HEK293T (cell line): ENCODE measurements around the gene DGKK.

Source experiments
- CTCF ChIA-PET: fragments of 350-600 bp; formaldehyde crosslinking; extraction: SDS; loops from one replicate; lab custom pipeline; 2021; ENCODE audit warnings: antibody characterized with exemption, inconsistent platforms; lab: Yijun Ruan, JAX
- POLR2A ChIA-PET: fragments of 350-600 bp; formaldehyde crosslinking; extraction: SDS; loops from one replicate; lab custom pipeline; 2020; ENCODE audit warnings: antibody characterized with exemption, inconsistent platforms; lab: Yijun Ruan, JAX
- DNase-seq: peaks from one replicate; pipeline ENCODE4 v3.0.0; 2012; ENCODE audit warnings: mixed read lengths; ENCODE audit errors: extremely low spot score
- ARNT ChIP-seq: fragments of 450-650 bp; IDR thresholded peaks from 2 replicates; pipeline ENCODE4 v1.6.1; 2017; ENCODE audit warnings: mild to moderate bottlenecking
- BHLHE40 ChIP-seq: fragments of 450-650 bp; IDR thresholded peaks from 2 replicates; pipeline ENCODE4 v1.6.1; 2016; ENCODE audit warnings: mild to moderate bottlenecking, moderate library complexity, borderline replicate concordance
- CTBP1 ChIP-seq: fragments of 450-650 bp; IDR thresholded peaks from 2 replicates; pipeline ENCODE4 v1.6.1; 2016; ENCODE audit warnings: borderline replicate concordance
- ELF4 ChIP-seq: fragments of 450-650 bp; IDR thresholded peaks from 2 replicates; pipeline ENCODE4 v1.6.1; 2017; ENCODE audit warnings: antibody characterized with exemption
- FOXA1 ChIP-seq: fragments of 450-650 bp; IDR thresholded peaks from 2 replicates; pipeline ENCODE4 v1.6.1; 2016; ENCODE audit warnings: mild to moderate bottlenecking
- FOXK2 ChIP-seq: fragments of 450-650 bp; IDR thresholded peaks from 2 replicates; pipeline ENCODE4 v1.6.1; 2016; ENCODE audit warnings: mild to moderate bottlenecking
- FOXM1 ChIP-seq: fragments of 450-650 bp; IDR thresholded peaks from 2 replicates; pipeline ENCODE4 v1.6.1; 2017; ENCODE audit warnings: mild to moderate bottlenecking, borderline replicate concordance
- HDGF ChIP-seq: fragments of 450-650 bp; IDR thresholded peaks from 2 replicates; pipeline ENCODE4 v1.6.1; 2017; ENCODE audit warnings: antibody characterized with exemption, borderline replicate concordance
- L3MBTL2 ChIP-seq: fragments of 450-650 bp; conservative IDR thresholded peaks from 2 replicates; pipeline ENCODE4 v1.6.1; 2016; ENCODE audit warnings: mild to moderate bottlenecking
- LEF1 ChIP-seq: fragments of 450-650 bp; IDR thresholded peaks from 2 replicates; pipeline ENCODE4 v1.6.1; 2017; ENCODE audit warnings: mild to moderate bottlenecking, borderline replicate concordance
- NFRKB ChIP-seq: fragments of 450-650 bp; IDR thresholded peaks from 2 replicates; pipeline ENCODE4 v1.6.1; 2016; ENCODE audit warnings: mild to moderate bottlenecking, moderate library complexity
- PKNOX1 ChIP-seq: fragments of 450-650 bp; IDR thresholded peaks from 2 replicates; pipeline ENCODE4 v1.6.1; 2016
- SP1 ChIP-seq: fragments of 450-650 bp; IDR thresholded peaks from 2 replicates; pipeline ENCODE4 v1.6.1; 2017
- SUZ12 ChIP-seq: fragments of 450-650 bp; IDR thresholded peaks from 2 replicates; pipeline ENCODE4 v1.6.1; 2016; ENCODE audit warnings: mild to moderate bottlenecking
- TARDBP ChIP-seq: fragments of 450-650 bp; IDR thresholded peaks from 2 replicates; pipeline ENCODE4 v1.6.1; 2016
- ZNF384 ChIP-seq: fragments of 450-650 bp; IDR thresholded peaks from 2 replicates; pipeline ENCODE4 v1.6.1; 2016

DGKK gene

GRCh38 chrX:50448565-50448964 is 22.1 kb downstream of the DGKK start:
- TF ChIP-seq FOXM1 (no peak), HDGF (no peak), ARNT (no peak), ELF4 (no peak), TARDBP (no peak), BHLHE40 (no peak), LEF1 (no peak), L3MBTL2 (no peak), ZNF384 (no peak), FOXA1 (no peak), FOXK2 (no peak), CTBP1 (no peak), SUZ12 (no peak), SP1 (no peak), PKNOX1 (no peak), NFRKB (no peak)
- POLR2A ChIA-PET: no interaction called here
- CTCF ChIA-PET: no interaction called here
- peak; percentile 33 for DNase-seq

DNA sequence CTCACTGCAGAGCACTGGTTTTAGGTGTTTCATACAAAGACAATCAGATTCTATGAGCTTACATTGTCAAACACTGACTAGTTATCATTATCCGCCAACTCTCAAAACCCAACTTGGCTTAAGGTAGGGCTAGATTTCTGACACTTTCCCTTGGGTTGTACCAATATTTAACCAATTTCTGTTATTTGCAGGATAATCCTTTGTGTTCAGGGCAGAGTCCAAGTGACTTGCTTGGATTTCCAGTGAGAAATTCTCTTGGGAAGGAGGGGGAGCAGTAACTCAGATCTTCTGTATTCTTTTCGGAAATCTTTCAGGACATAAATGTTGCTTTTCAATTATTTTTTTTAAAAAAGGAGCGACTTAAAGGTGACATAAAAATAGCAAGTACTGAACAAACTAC is 23.1 kb downstream of the DGKK start:
- no peak for DNase-seq
- ChIA-PET POLR2A (no interaction called here), CTCF (no interaction called here)
- TF ChIP-seq SP1: no peak
- no peak for TF ChIP-seq FOXK2
- no peak for TF ChIP-seq CTBP1
- no peak for TF ChIP-seq TARDBP
- no peak for TF ChIP-seq ZNF384
- no peak for TF ChIP-seq FOXA1
- TF ChIP-seq ELF4: no peak
- no peak for TF ChIP-seq NFRKB
- TF ChIP-seq ARNT: no peak
- TF ChIP-seq HDGF: no peak
- TF ChIP-seq BHLHE40: no peak
- no peak for TF ChIP-seq PKNOX1
- no peak for TF ChIP-seq SUZ12
- TF ChIP-seq L3MBTL2: no peak
- TF ChIP-seq FOXM1: no peak

- CTCF ChIA-PET: no interaction called here
- POLR2A ChIA-PET: interaction anchor here (1.0 kb wide), 1 partner anchor 9 kb away, joined by 3 read pairs; no protein-coding TSS in a partner anchor
- TF ChIP-seq TARDBP: no peak
- TF ChIP-seq FOXK2: no peak
- no peak for TF ChIP-seq NFRKB
- no peak for TF ChIP-seq BHLHE40
- no peak for TF ChIP-seq ELF4
- TF ChIP-seq ARNT: no peak
- TF ChIP-seq CTBP1: no peak
- no peak for TF ChIP-seq FOXM1
- no peak for TF ChIP-seq FOXA1
- no peak for TF ChIP-seq SUZ12
- TF ChIP-seq ZNF384: no peak
- TF ChIP-seq SP1: no peak
- TF ChIP-seq PKNOX1: no peak
- TF ChIP-seq HDGF: no peak
- no peak for TF ChIP-seq LEF1
These were observed 28.1 kb downstream of the DGKK start for GRCh38 chrX:50442426-50443116.

DNA sequence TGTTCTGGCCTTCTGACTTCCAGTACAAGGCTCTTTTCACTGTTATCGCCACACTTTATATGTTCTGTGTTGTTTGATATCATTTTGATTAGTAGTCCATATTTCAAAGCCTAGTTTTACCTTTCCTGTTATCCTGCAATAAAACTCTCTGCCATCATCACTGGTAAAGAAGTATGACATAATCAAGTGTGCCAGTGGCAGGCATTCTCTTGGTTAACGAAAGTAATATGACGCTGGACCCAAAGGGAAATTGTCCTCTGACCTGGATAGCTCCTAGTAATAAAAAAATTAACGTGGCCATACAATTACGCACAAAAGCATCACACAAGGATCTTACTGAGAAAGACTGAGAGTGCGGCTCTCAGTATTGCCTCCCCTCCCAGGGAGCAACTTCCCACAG is 33.8 kb downstream of the DGKK start:
- ChIA-PET POLR2A (no interaction called here), CTCF (no interaction called here)
- no peak for DNase-seq
- TF ChIP-seq PKNOX1 (no peak), BHLHE40 (no peak), NFRKB (no peak), FOXM1 (no peak), LEF1 (no peak)

More at GRCh38 chrX:50442426-50443116, 28.1 kb downstream of the DGKK start:
- DNase-seq: no peak

DNA sequence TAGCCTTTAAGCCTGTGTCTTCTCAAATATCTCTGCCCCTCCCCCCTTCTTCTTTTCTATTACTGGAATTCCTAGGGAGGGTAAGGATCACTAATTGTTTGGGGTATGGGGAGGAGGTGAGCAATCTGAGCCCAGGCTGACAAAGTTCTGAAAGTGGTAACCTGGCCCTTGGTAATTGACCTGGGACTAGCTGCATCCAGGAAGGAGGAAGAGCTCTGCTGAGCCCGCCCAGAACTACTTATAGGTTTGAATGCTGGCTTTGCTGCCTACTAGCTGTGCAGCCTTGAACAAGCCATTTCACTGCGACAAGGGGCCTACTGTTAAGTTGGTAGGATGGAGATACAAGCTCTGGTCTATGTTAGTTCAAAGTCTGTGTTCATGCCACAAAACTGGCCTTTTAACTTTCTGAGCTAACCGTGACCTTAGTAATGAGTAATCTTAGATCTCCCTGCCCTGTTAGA is 37.8 kb downstream of the DGKK start:
- TF ChIP-seq PKNOX1: no peak
- no peak for TF ChIP-seq NFRKB
- no peak for DNase-seq
- ChIA-PET POLR2A (interaction anchor here (1.1 kb wide), 1 partner anchor 11 kb away, joined by 3 read pairs; no protein-coding TSS in a partner anchor), CTCF (no interaction called here)
